Measurements from ENCODE around the gene TAS2R41. TPM values are rescaled to one million over a fixed set of nuclear protein-coding genes. Genes with fewer than 3 reads are reported as not detected.
"Not testable (repeated sequence)": the region's sequence is repeated elsewhere in the genome, so short reads cannot be mapped to it uniquely, and the experiment has no call there.

Gene TAS2R41
- total RNA-seq, 1 experiment from 2014 or later = not detected

- no peak for DNase-seq (ENCODE audit: low read depth)
These were observed 20.5 kb upstream of the TAS2R41 start for GRCh38 chr7:143456992-143457793.

- DNase-seq (ENCODE audit: low read depth) = no peak
These were observed 19.4 kb upstream of the TAS2R41 start for GRCh38 chr7:143458263-143458662.

DNA sequence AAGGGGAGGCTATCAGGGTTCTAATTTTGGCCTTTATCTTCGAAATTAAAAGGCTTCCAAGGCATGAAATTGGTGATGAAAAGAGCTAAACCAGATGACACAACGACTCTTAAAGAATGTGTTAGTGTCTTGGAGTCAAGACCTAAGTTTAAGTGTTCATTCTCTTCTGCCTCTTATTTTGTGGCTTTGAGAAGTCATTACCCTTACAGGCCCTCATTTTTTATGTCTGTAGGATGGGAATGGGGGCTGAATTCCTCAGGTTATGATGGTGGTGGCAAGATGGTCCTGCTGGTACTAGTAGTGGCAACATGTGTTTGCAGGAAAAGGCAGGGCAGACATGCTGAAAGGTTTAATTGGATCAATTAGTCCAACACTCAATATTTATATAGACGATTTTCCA is 19.0 kb upstream of the TAS2R41 start:
- no peak for DNase-seq (ENCODE audit: low read depth)

DNA sequence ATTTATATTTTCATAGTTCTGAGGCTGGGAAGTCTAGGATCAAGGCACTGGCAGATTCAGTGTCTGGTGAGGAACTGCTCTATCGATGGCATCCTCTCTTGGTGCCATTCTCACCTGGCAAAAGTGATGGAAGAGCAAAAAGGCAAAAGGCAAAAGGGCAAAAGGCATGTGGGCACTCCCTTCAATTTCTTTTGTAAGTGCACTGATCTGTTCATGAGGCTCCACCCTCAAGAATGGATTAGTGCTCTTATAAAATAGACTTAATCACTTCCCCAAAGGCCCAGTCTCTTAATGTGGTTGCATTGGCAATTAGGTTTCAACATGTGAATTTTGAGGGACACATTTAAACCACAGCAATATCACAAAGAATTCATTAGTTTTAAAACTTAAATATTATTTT is 18.3 kb upstream of the TAS2R41 start:
- DNase-seq (ENCODE audit: low read depth) = no peak

- DNase-seq (ENCODE audit: low read depth) = no peak
These were observed 17.2 kb upstream of the TAS2R41 start for GRCh38 chr7:143460271-143460979.

DNA sequence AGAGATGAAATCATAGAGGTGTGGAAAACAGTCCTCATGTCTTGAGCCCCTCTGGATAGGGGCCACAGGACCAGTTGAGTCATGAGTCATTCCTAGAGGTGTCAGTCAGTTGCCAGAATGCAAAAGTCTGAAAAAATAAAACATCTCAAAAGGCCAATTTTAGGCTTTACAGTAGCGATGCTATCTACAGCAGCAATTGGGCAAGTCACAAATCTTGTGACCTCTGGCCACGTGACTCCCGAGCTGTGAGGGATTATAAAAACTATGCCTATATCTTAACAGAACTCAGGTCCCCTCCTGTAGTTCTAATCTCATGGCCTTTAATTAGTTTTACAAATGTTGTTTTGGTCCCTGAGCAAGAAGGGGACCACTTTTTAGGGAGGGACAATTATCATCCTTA is 15.6 kb upstream of the TAS2R41 start:
- no peak for DNase-seq (ENCODE audit: low read depth)

DNA sequence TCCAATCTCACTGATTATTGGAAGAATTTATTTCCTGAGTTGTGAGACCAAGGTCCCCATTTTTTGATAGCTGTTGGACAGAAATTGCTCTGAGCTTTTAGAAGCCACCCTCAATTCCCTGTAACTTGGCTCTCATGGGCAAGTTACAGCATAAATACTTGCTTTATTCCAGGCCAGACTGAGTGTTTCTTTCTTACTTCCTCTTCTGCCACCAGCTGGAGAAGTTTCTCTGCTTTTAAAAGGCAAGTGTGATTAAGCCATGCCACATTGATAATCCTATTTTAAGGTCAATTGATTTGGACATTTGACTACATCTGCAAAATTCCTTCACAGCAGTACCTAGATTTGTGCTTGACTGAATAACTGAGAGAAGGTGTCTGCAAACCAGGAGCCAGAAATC is 14.1 kb upstream of the TAS2R41 start:
- DNase-seq (ENCODE audit: low read depth) = no peak

GRCh38 chr7:143463957-143464356 is 13.7 kb upstream of the TAS2R41 start:
- no peak for DNase-seq (ENCODE audit: low read depth)

- no peak for DNase-seq (ENCODE audit: low read depth)
These were observed 9.9 kb upstream of the TAS2R41 start for GRCh38 chr7:143467724-143468123.

- peak; percentile 22 for DNase-seq (ENCODE audit: low read depth)
These were observed 5.5 kb upstream of the TAS2R41 start for GRCh38 chr7:143472071-143472689.

DNA sequence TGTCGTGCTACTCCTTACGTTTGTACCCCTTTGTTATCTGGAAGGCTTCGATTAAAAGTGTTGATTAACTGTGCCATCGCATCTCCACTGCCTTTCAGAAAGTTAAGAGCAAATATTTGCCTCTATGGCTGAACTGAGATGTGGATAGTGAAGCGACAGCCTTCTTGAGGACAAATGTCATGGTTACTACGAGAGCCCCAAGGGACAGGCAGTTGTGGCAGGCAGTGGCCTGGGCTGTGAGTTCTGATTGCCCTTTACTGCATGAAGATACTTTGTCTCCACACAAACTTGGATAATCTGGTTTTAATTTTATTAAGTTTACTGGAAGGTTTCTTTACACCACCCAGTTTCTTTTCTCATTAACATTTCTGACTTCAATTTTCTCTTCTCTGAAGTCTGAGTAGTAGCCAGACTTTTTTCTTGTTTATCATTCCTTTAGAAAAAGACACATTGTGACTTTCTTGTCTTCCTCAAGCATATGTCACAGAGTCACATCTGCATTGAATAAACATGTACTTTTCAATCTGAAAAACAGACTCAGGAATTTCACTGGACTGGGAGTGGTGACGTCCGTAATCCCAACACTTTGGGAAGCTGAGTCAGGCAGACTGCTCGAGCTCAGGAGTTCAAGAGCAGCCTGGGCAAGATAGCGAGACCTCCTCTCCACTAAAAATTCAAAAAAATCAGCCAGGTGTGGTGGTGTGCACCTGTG is 1.5 kb downstream of the TAS2R41 start:
- no peak for DNase-seq (ENCODE audit: low read depth)

- no peak for DNase-seq (ENCODE audit: low read depth)
These were observed 2.8 kb downstream of the TAS2R41 start for GRCh38 chr7:143480501-143480900.

GRCh38 chr7:143484119-143484518 is 6.4 kb downstream of the TAS2R41 start:
- no peak for DNase-seq (ENCODE audit: low read depth)

GRCh38 chr7:143485094-143485493 is 7.4 kb downstream of the TAS2R41 start:
- DNase-seq (ENCODE audit: low read depth) = no peak

DNA sequence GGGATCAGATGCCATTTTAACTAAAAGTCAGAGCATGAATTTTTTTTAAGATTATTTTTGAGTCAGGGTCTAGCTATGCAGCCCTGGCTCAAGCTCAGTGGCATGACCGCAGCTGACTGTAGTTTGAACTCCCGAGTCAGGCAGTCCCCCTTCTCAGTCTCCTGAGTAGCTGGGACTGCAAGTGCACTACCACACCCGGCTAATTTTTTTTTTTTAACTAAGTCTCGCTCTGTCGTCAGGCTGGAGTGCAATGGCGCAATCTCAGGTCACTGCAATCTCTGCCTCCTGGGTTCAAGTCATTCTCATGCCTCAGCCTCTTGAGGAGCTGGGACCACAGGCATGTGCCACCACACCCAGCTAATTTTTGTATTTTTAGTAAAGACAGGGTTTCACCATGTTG is 7.8 kb downstream of the TAS2R41 start:
- DNase-seq (ENCODE audit: low read depth) = no peak

DNA sequence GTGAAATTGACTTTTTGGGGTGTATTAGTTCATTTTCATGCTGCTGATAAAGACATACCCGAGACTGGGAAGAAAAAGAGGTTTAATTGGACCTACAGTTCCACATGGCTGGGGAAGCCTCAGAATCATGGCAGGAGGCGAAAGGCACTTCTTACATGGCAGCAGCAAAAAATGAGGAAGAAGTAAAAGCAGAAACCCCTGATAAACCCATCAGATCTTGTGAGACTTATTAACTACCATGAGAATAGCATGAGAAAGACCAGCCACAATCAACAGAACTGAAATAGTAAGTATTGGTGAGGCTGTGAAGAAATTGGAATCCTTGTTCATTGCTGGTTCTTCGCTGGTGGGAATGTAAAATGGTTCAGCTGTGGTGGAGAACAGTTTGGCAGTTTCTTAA is 8.6 kb downstream of the TAS2R41 start:
- DNase-seq (ENCODE audit: low read depth) = not testable (repeated sequence)

GRCh38 chr7:143487061-143487460 is 9.4 kb downstream of the TAS2R41 start:
- DNase-seq (ENCODE audit: low read depth) = no peak

DNA sequence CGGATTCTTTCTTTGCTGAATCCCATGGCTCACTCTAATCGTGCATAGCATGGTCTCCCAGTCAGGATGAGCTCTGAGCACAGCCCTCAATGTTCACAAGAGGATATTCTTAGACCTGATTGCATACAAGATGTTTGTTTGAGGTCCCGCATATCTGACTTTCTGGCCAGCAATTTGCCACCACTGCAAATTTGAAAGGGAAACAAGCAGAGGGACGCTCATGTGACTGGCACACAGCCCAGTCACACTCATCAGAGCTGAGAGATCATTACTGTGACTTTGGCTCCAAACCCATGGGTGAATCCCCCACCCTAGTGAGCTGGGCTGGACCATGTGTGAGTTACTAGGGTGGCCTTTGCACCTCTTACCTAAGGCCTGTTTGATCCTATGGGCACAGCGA is 9.9 kb downstream of the TAS2R41 start:
- DNase-seq (ENCODE audit: low read depth) = peak; percentile 6

DNA sequence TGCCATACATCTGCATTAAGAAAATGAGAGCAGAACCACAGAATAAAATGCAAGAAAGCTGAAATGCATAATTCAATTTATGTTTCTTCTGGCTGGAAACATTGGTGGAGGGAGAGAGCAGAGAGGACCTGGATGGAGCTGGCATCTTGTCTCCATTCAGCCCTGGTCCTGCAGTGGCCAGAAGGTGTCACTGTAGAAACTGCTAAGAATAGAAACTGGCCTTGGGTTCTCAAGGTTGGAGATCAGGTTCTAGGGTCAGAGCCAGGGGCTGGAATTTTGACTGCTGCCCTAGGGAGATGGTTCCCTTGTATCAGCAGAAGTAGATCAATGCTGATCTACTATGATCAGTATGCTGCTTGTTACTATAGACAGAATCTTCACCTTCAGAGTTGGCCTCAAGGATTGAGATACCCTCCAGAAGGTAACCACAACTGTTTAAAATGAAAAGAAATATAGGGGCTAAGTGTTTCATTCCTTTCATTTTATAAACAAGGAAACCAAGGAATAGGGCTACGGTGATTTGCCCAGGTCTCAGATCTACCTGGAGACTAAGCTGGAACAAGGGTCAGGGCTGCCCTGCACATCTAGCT is 13.1 kb downstream of the TAS2R41 start:
- DNase-seq (ENCODE audit: low read depth) = peak; percentile 6

DNA sequence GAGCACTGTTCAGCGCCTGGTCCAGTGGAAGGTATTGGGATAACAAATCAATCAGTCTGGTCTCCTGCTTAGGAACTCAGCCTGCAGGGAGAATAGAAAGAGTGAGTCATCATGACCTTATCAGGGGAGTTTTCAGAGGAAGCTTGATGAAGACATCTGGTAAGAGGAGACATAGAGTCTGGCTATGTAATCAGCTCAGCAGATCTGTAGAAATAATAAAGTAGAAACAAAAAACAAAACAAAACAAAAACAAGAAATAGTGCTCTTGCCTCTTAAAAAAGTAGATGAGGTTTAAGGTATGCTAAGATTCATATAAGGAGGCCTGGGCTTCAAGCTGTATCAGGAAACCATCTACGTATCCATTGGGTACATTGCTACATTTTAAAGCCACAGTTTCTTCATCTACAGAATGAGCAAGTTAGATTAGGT is 14.4 kb downstream of the TAS2R41 start:
- peak; percentile 45 for DNase-seq (ENCODE audit: low read depth)

DNA sequence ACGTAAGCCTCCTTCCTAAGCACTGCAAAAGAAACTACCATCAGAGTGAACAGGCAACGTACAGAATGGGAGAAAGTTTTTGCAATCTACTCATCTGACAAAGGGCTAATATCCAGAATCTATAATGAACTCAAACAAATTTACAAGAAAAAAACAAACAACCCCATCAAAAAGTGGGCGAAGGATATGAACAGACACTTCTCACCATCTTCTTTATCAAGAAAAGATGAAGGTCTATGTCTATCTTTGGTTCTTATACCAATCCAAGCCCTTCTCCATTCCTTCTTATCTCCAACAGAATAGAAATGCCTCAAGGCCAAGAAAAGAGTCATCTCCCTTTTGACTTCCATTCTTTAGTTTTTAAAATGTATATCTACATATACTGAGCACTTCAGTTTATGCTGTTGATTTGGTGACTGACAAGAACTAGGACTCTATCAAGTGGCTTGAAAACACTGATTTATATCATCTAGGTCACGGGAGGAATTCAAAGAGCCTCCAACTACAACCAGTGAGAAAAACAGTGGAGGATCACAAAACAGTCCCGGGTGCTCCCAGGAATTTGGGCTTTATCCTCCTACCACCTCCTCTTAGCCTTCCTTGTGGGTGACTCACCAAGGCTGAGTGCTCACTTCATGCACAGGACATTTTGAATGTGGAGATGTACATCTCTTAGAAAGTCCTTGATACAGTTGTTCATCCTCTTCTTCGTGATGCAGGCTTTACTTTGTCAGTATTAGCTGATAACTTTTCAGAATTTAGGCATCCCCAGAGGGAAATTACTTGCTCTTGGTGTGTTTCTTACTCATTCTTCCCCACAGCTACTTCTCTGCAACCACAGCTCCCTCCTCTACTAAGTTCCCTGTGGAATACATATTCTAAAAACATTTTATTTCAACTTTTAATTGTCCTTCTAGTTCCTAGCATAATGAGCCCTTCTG is 15.4 kb downstream of the TAS2R41 start:
- DNase-seq (ENCODE audit: low read depth) = no peak
